ENCODE measurements around the gene AKAP1. TPM values are rescaled to one million over a fixed set of nuclear protein-coding genes. Genes with fewer than 3 reads are reported as not detected.

The AKAP1 gene
- total RNA-seq, 1 donor from 2014 or later: 26.4 TPM

DNA sequence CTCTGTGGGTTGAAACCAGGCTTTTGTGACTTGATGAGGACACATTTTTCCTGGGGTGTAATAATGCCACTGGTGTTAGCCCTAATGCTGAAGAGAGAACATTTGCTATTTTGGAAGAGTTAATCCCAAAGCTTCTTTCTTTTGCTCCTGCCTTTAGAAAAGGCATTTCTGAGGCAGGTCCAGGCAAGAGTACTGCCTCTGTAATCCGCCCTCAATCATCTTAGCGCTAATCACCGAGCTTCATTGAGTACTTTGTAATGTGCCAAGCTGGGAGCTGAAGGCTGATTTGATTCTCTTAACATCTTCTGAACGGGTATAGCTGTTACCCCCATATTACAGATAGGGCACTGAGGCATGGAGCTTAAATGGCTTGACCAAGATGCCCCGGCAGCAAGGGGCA lies 60.3 kb downstream of the AKAP1 start:
- DNase-seq (ENCODE audit: low spot score in 2 of 2, unreplicated experiment in 2 of 2): no peak
- no peak for TF ChIP-seq CTCF (IDR thresholded peaks at IDR 0.05; ENCODE audit: unreplicated experiment)
- H3K4me3 Mint-ChIP-seq: no peak overlapping the region
- no peak overlapping the region for H3K27ac Mint-ChIP-seq
- H3K27me3 Mint-ChIP-seq (ENCODE audit: low read depth): peaks cover 3% of the 10 kb centered on the region
- H3K36me3 Mint-ChIP-seq: no peaks in the 10 kb centered on the region
- H3K4me1 Mint-ChIP-seq: peaks cover 3% of the 10 kb centered on the region
- peaks cover 7% of the 10 kb centered on the region for H3K9me3 Mint-ChIP-seq

GRCh38 chr17:57146273-57146672 lies 61.2 kb downstream of the AKAP1 start:
- H3K27me3 Mint-ChIP-seq (ENCODE audit: low read depth): peaks cover 3% of the 10 kb centered on the region
- TF ChIP-seq CTCF (IDR thresholded peaks at IDR 0.05; ENCODE audit: unreplicated experiment): no peak
- no peaks in the 10 kb centered on the region for H3K36me3 Mint-ChIP-seq
- peaks cover 7% of the 10 kb centered on the region for H3K9me3 Mint-ChIP-seq
- H3K27ac Mint-ChIP-seq: no peak overlapping the region
- no peak for DNase-seq (ENCODE audit: low spot score in 2 of 2, unreplicated experiment in 2 of 2)
- no peak overlapping the region for H3K4me3 Mint-ChIP-seq
- H3K4me1 Mint-ChIP-seq: peaks cover 3% of the 10 kb centered on the region

DNA sequence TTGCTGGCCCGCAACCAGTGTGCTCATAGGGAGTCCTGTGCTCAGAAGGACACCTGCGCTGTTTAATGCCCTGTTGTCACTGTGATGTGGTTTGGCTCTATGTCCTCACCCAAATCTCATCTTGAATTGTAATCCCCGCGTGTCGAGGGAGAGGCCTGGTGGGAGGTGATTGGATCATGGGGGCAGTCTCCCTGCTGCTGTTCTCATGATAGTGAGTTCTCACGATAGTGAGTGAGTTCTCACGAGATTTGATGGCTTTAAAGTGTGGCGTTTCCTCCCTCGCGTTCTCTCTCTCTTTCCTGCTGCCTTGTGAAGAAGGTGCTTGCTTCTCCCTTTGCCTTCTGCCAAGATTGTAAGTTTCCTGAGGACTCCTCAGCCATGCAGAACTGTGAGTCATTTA lies 66.8 kb downstream of the AKAP1 start:
- Mint-ChIP-seq H3K27me3 (ENCODE audit: low read depth) (peaks cover 3% of the 10 kb centered on the region), H3K36me3 (no peaks in the 10 kb centered on the region), H3K4me1 (no peaks in the 10 kb centered on the region), H3K27ac (no peak overlapping the region), H3K9me3 (peaks cover 7% of the 10 kb centered on the region), H3K4me3 (no peak overlapping the region)
- TF ChIP-seq CTCF (IDR thresholded peaks at IDR 0.05; ENCODE audit: unreplicated experiment): no peak
- no peak for DNase-seq (ENCODE audit: low spot score in 2 of 2, unreplicated experiment in 2 of 2)

GRCh38 chr17:57152967-57153528 lies 68.0 kb downstream of the AKAP1 start:
- no peak overlapping the region for H3K4me3 Mint-ChIP-seq
- DNase-seq (ENCODE audit: low spot score in 2 of 2, unreplicated experiment in 2 of 2): no peak
- H3K27ac Mint-ChIP-seq: no peak overlapping the region
- H3K4me1 Mint-ChIP-seq: peaks cover 3% of the 10 kb centered on the region
- H3K36me3 Mint-ChIP-seq: no peaks in the 10 kb centered on the region
- H3K9me3 Mint-ChIP-seq: peaks cover 7% of the 10 kb centered on the region
- H3K27me3 Mint-ChIP-seq (ENCODE audit: low read depth): peaks cover 3% of the 10 kb centered on the region
- TF ChIP-seq CTCF (IDR thresholded peaks at IDR 0.05; ENCODE audit: unreplicated experiment): no peak

DNA sequence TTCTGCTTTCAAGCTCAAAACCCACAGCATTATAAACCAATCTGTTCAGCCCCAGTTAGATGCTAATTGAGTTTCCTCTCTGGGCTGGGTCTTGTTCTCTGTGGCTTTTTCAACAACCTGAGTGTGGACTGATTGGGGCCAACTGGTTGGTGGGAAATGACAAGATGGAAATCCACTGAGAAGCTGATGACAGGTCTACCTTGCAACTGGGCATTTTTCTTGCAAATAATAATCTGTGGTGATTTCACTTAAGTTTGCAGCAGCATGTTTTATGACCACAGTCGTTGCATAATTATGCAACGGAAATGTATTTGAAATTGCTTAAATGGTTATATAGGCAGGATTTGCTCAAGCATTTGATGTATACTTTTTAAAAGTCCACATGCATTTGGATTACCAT lies 69.9 kb downstream of the AKAP1 start:
- Mint-ChIP-seq H3K27me3 (ENCODE audit: low read depth) (no peaks in the 10 kb centered on the region), H3K4me3 (no peak overlapping the region), H3K36me3 (no peaks in the 10 kb centered on the region), H3K4me1 (peaks cover 16% of the 10 kb centered on the region), H3K9me3 (peaks cover 3% of the 10 kb centered on the region), H3K27ac (no peak overlapping the region)
- TF ChIP-seq CTCF (IDR thresholded peaks at IDR 0.05; ENCODE audit: unreplicated experiment): no peak
- no peak for DNase-seq (ENCODE audit: low spot score in 2 of 2, unreplicated experiment in 2 of 2)

DNA sequence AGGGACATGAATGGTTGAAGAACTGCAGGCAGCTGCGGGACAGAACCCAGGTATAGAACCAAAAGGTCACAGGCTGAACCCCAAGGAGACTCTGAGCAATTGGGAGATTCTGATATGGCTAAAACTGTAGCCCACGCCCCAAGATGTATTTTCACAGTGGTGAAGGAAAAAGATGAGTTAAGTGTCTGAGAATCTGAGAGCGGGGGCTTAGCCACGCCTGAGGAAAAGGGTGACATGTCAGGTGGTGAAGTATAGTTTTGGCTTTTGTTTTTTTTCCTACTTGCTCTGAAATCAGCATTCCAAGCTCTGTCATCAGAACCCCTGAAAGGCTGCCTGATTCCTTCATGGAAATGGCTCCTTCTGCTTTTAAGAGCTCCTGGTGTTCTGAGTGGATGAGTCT lies 73.3 kb downstream of the AKAP1 start:
- no peak overlapping the region for H3K4me3 Mint-ChIP-seq
- H3K9me3 Mint-ChIP-seq: peaks cover 24% of the 10 kb centered on the region
- H3K27me3 Mint-ChIP-seq (ENCODE audit: low read depth): no peaks in the 10 kb centered on the region

More for the DNA sequence above, 73.3 kb downstream of the AKAP1 start:
- peaks cover 16% of the 10 kb centered on the region for H3K4me1 Mint-ChIP-seq
- H3K27ac Mint-ChIP-seq: peak overlapping the region; percentile 83
- TF ChIP-seq CTCF (IDR thresholded peaks at IDR 0.05; ENCODE audit: unreplicated experiment): no peak
- H3K36me3 Mint-ChIP-seq: peaks cover 6% of the 10 kb centered on the region
- no peak for DNase-seq (ENCODE audit: low spot score in 2 of 2, unreplicated experiment in 2 of 2)
